HG02970 (cell line): ENCODE data around the gene SAP30BP.

Source experiments
- ATAC-seq: cut with Tn5 transposase; IDR thresholded peaks from one replicate; pipeline ENCODE4 v1.9.1; 2021; ENCODE audit warnings: mild to moderate bottlenecking, moderate library complexity, moderate number of reproducible peaks; ENCODE audit not compliant: unreplicated experiment, low FRiP score

SAP30BP gene

GRCh38 chr17:75645889-75646637 lies 21.1 kb upstream of the SAP30BP start:
- peak; percentile 70 for ATAC-seq

DNA sequence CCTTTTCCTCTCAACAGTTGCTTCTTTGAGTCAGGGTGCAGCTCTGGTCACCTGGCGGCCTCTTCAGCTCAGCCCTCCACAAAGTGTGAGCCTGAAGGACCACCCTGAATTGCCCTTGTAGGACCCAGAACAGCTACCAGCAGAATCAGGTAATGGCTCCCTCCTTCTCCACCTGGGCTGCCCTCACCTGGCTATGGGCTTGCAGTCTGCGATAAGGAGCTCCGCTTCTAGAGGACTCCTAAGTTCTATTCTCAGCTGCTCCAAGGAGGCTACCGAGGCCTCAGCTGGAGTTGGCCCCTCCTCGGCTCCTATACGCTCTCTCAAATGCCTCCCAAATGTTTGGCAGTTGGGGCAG lies 20.5 kb upstream of the SAP30BP start:
- no peak for ATAC-seq

DNA sequence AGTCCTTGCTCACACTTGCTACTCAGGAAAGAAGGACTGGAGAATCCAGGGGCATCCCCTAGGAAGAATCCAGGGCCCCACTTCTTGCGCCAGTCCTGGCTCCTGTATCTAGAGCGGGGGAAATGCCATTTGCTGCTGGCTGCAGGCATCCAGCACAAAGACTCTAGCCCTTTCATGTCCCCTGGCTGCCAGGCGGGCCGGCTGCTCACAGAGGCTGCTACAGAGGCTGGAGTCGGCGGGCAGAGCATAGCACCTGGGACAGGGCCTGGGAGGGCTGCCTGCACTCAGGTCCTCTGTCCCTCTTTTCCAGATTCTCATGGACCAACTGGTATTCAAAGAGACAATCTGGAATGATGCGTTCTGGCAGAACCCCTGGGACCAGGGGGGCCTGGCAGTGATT lies 20.1 kb upstream of the SAP30BP start:
- ATAC-seq = no peak

DNA sequence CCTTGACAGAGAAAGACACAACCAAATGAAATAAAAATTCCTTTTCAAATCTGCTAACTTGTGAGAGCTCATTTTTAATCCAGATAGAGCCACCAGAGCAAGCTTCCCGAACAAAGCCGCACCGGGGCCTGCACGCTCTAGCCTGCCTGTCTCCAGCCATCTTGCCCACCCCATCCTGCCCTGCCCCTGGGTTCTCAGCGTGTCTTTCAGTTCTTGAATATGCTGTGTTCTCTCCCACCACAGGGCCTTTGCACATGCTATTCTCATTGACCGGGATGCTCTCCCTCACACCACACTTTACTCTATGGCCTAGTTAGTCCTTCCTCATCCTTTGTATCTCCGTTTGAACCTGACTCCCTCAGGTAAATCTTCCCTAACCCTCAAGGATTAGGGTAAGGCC lies 19.2 kb upstream of the SAP30BP start:
- ATAC-seq = no peak

GRCh38 chr17:75649687-75650086 lies 17.5 kb upstream of the SAP30BP start:
- ATAC-seq = no peak

GRCh38 chr17:75650874-75651273 lies 16.3 kb upstream of the SAP30BP start:
- no peak for ATAC-seq

DNA sequence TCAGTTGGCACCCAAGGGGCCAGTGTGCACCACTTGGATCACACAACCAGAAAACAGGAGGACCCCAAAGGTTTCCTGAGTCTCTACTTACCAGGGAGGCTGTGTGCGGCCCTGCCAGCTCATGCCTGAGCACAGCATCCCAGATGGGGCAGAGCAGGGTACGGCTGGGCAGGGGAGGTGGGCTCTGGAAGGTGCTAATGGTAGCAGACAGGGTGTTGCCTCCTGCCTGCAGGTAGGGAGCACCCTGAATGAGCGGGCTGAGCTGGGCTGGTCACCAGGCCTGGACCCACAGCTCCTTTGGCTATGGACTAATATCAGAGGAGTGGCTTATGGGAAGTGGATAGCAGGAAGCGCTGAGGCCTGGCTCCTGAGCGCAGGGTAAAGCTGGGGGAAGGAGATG lies 14.8 kb upstream of the SAP30BP start:
- ATAC-seq = no peak

DNA sequence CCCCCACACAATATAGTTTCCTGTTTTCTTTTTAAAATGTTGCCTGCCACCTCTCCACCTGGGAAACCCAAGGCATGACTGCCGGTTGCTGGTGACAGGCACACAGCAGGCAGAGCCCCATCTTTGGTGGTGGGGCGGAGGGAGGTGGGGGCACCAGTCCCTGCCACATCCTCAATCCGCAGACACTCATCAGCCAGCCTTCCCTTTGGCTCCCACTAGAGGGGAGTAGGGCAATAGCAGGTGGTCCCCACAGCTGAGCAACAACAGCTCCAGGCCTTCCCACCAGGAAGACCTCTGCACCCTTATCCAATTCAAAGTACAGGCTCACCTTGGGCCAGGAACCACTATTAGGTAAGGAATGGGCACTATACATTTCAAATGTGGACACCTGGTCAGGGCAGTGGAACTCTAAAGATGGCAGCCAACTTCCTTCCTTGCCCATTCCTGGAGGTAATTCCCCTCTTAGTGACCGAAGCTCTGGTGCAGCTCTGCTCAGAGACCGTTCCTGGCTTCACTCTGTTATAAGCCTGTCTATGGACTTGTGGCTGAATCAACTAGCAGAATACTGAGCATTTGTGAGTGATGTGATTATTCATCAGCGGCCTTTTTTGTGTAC lies 14.1 kb upstream of the SAP30BP start:
- no peak for ATAC-seq

GRCh38 chr17:75654176-75654575 lies 13.0 kb upstream of the SAP30BP start:
- no peak for ATAC-seq

DNA sequence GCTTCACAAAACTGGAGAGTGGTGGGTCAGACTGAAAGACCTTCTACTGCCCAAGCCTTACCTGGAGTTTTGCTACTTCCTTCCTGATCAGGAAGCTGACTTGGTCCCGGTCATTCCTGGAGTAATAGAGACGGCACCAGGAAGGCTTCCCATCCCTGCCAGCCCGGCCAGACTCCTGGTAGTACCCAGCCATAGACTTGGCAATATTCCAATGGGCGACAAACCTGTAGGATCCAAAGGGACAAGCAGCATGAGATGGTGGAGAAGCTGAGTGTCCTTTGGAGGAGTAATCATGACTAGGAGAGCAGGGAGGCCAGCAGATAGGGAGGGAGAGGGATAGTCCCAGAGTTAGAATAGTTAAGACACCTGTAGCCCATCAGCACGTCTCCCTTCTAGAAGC lies 8.9 kb upstream of the SAP30BP start:
- ATAC-seq = no peak

GRCh38 chr17:75661531-75661930 lies 5.6 kb upstream of the SAP30BP start:
- no peak for ATAC-seq

DNA sequence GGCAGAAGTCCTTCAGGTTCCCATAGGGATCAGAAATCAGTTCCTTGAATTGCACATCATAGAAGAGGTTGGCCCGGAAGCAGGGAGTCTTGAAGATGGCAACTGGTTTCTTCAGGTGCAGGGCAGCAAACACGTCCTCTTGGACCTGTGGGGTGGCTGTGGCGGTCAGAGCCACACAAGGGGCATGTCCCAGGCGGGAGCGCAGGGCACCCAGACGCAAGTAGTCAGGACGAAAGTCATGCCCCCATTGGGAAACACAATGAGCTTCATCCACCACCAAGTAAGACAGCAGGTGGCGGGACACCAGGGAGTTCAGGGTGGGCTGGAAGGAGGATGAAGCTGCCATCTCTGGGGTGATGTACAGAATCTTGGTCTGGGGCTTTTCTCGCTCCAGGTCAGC lies 4.6 kb upstream of the SAP30BP start:
- no peak for ATAC-seq

- ATAC-seq = peak; percentile 32
These were observed 3.0 kb upstream of the SAP30BP start for GRCh38 chr17:75664099-75664549.

GRCh38 chr17:75665981-75666380 lies 1.2 kb upstream of the SAP30BP start:
- no peak for ATAC-seq

- no peak for ATAC-seq
These were observed 687 bp downstream of the SAP30BP start for GRCh38 chr17:75667825-75668224.

DNA sequence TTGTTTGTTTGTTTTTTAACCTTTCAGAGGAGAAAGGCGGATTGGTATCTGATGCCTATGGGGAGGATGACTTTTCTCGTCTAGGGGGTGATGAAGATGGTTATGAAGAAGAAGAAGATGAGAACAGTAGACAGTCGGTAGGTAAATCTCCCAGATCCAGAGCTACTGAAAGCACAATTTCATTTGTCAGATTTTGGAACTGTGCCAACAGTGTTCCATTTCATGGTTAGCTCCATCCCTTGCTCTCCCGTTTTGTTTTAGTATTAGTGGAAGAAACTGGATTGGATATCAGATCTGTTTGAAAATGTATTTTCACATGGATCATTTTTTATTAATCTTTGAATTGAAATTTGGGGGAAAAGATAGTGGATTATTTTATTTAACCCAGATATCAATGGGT lies 1.4 kb downstream of the SAP30BP start:
- ATAC-seq = no peak

DNA sequence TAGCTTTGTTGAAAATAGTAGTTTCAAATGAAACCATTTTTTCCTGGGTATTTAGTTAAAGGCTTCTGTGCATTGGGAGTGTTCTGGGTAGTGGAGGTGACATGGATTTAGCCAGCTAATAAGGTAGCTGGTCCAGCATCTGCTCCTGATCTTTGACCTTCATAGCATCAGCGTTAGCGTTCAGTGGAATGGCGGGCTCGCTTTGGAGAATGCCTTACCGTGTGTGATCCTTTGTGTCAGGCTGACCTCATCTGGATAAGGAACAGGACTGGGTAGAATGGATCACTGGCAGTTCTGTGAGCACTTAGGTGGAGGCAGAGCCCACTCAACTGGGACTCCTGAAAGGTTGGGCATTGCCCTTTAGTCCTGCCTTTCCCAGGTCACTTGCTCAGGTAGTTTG lies 3.7 kb downstream of the SAP30BP start:
- no peak for ATAC-seq

DNA sequence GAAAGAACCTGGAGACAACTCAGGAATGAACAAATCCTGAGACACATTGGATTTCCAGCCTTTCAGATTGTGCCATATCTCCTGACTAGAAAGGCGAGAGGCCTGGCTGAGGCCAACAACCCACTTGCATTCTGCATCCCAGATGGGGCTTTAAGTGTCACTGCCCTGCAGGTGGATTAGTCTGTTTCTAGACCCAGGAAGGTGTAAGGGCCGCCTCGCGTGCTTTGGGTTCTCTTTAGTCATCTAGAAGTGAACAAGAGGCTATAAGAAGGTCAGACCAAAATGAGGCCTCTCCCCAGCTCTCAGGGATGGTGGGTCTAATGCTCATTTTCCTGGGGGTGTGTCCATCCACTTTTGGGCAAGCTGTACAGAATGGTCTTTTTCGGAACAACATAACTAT lies 4.9 kb downstream of the SAP30BP start:
- no peak for ATAC-seq

DNA sequence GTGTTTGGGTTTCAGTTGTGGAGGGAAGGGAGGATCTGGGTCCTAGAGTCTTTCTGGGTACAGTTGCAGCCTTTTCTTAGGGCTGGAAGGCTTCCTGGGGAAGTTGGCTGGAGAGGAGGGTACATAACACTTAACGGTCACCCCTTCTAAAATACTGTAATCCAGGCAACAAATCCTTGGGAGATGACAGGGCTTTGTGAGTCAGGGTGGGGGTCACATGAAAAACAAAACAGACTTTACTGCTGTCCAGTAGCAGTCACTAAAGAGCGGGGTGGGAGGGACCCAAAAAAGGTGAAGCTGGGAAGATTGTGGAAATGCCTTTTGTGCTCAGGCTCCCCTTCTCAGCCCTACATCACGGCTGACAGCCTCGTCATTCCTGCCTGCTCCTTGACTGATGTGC lies 6.3 kb downstream of the SAP30BP start:
- ATAC-seq = no peak

DNA sequence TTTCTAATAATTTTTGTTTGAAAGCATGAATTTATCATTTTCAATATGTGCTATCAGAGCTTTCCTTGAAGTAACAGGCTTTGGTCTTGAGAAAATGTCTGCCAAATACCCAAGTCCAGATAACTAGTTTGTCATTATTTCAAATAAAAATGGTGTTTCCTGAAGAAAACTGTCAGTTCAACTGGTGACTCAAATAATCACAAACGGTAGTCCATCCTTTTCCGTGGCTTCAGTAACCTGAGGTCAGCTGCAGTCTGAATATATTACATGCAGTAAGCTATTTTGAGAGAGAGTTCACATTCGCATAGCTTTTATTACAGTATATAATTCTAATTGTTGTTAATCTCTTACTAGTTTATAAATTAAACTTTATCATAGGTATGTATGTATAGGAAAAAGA lies 9.3 kb downstream of the SAP30BP start:
- ATAC-seq = no peak

GRCh38 chr17:75679706-75680211 lies 12.6 kb downstream of the SAP30BP start:
- no peak for ATAC-seq

- ATAC-seq = no peak
These were observed 13.3 kb downstream of the SAP30BP start for GRCh38 chr17:75680431-75680830.
